Kidney tubule cell (primary cell): ENCODE measurements around the gene UBE3A.
"Not testable (repeated sequence)": the region's sequence is repeated elsewhere in the genome, so short reads cannot be mapped to it uniquely, and the experiment has no call there.

ENCODE experiments used
- DNase-seq: peaks from one replicate; pipeline ENCODE4 v3.0.0-alpha.2; 2018; ENCODE audit warnings: low spot score

Gene UBE3A

GRCh38 chr15:25438601-25439368 lies at the start of gene UBE3A:
Gene UBE3A, minus strand, starts transcription at chr15:25439024. Its CDS starts 29,917 bp downstream, at chr15:25409107.
- peak; percentile 94 for DNase-seq

GRCh38 chr15:25487226-25487884 lies 48.5 kb upstream of the UBE3A start:
- no peak for DNase-seq

GRCh38 chr15:25486051-25486450 lies 47.2 kb upstream of the UBE3A start:
- no peak for DNase-seq

- peak; percentile 31 for DNase-seq
These were observed 42.5 kb upstream of the UBE3A start for GRCh38 chr15:25481208-25481859.

- DNase-seq = no peak
These were observed 39.5 kb upstream of the UBE3A start for GRCh38 chr15:25478313-25478712.

- no peak for DNase-seq
These were observed 39.0 kb upstream of the UBE3A start for GRCh38 chr15:25477816-25478215.

GRCh38 chr15:25474251-25474650 lies 35.4 kb upstream of the UBE3A start:
- no peak for DNase-seq

- DNase-seq = no peak
These were observed 31.4 kb upstream of the UBE3A start for GRCh38 chr15:25470230-25470629.

GRCh38 chr15:25469377-25469776 lies 30.6 kb upstream of the UBE3A start:
- DNase-seq = peak; percentile 64

GRCh38 chr15:25468611-25469010 lies 29.8 kb upstream of the UBE3A start:
- DNase-seq = no peak

GRCh38 chr15:25465835-25466234 lies 27.0 kb upstream of the UBE3A start:
- peak; percentile 1 for DNase-seq

- DNase-seq = no peak
These were observed 26.0 kb upstream of the UBE3A start for GRCh38 chr15:25464784-25465183.

GRCh38 chr15:25464383-25464782 lies 25.6 kb upstream of the UBE3A start:
- DNase-seq = no peak

GRCh38 chr15:25456196-25456595 lies 17.4 kb upstream of the UBE3A start:
- no peak for DNase-seq

- no peak for DNase-seq
These were observed 16.4 kb upstream of the UBE3A start for GRCh38 chr15:25455226-25455625.

- no peak for DNase-seq
These were observed 15.9 kb upstream of the UBE3A start for GRCh38 chr15:25454771-25455170.

GRCh38 chr15:25453246-25453645 lies 14.4 kb upstream of the UBE3A start:
- not testable (repeated sequence) for DNase-seq

- no peak for DNase-seq
These were observed 12.7 kb upstream of the UBE3A start for GRCh38 chr15:25451501-25451900.

- no peak for DNase-seq
These were observed 11.3 kb upstream of the UBE3A start for GRCh38 chr15:25450163-25450562.

GRCh38 chr15:25446076-25446475 lies 7.3 kb upstream of the UBE3A start:
- DNase-seq = no peak

GRCh38 chr15:25445412-25445811 lies 6.6 kb upstream of the UBE3A start:
- no peak for DNase-seq

GRCh38 chr15:25441111-25441510 lies 2.3 kb upstream of the UBE3A start:
- peak; percentile 57 for DNase-seq

- peak; percentile 47 for DNase-seq
These were observed 579 bp upstream of the UBE3A start for GRCh38 chr15:25439369-25439836.
